Measurements from ENCODE around the gene ATXN1.

The ATXN1 gene

DNA sequence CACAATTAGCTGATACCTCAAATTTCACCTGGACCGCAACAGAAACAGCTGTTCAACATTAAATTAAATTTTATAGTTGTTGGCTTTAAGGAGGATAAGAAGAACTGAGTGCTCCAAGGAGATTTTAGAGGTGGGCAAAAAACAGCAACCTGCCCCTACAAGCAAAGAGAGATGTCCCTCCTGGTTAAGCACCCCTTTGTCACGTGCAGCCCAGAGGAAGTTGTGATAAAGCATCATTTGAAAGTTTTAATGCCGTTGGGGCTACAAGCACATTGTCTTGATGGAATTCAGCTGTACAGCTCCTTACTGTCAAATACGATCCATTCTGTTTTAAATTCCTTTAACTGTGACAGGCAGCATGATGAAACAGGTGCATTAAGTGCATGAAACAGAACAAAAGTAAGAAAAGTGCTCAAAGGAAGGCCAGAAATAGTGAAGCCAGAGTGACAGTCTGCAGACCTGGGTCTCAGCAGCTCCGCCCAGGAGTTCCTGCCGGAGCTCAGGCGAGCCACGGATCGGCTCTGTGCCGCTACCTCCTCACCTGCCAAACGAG is 327.8 kb downstream of the ATXN1 start:
- no peaks in the 10 kb centered on the region for H3K36me3 ChIP-seq (ENCODE audit: insufficient read depth, low read length)

DNA sequence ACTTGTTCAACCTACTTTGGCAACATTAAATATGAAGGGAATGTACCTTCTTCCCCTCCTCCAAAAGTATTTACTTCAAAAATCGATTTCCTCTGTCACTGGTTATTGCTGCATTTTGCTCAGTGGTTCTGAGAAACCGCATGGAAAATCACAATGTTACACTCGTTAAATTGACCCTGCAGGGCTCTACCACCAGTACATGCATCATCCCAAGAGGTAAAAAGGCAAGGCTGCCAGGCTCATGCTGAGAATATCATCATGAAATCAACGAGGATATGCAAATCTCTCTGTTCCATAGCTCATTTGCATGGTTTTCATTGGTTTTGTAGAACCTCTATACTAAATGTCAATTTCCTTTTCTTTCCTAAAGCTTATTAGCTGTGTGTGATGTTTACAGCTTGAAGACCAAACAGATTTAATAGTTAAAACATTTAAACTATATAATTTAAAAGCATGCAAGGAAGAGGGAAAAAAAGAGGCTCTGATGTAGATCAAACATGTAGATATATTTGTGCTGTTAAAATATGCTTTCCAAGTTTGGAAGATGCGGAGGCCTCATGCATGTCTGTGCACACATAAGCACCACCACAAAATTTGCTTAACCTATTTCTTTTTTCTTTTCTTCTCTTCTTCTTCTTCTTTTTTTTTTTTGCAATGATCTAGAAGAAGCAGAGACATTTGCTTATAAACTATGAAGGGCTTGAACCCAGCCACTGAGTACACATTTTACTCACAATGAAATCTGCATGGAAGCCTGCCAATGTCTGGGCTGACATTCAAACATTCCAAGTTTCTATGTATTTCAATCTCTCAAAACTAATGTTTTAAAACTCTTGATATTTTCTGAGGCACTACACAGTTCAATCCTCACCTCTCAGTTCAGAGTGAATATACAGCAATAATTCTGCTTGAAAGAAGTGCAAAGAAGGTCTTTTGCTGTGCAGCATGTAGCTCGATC is 328.9 kb downstream of the ATXN1 start:
- H3K36me3 ChIP-seq (ENCODE audit: insufficient read depth, low read length), result no peaks in the 10 kb centered on the region
- no peak overlapping the region for H3K9ac ChIP-seq (ENCODE audit: low read depth, low read length, poor library complexity, severe bottlenecking)

More for the DNA sequence above, 327.8 kb downstream of the ATXN1 start:
- no peak overlapping the region for H3K9ac ChIP-seq (ENCODE audit: low read depth, low read length, poor library complexity, severe bottlenecking)
- no peak overlapping the region for H3K4me3 ChIP-seq (ENCODE audit: low read length, poor library complexity, severe bottlenecking)
- no peaks in the 10 kb centered on the region for H3K9me2 ChIP-seq (replicated peaks; ENCODE audit: low read depth, low read length)
- no peak overlapping the region for H2AFZ ChIP-seq (ENCODE audit: low read length)
- peaks cover 14% of the 10 kb centered on the region for H3K4me1 ChIP-seq (ENCODE audit: insufficient read depth, low read length, poor library complexity, severe bottlenecking)
- TF ChIP-seq EZH2phosphoT487 (IDR thresholded peaks at IDR 0.05; ENCODE audit: borderline replicate concordance), result no peak
- TF ChIP-seq CTCF (conservative IDR thresholded peaks at IDR 0.05; ENCODE audit: low read length), result no peak
- H3K27me3 ChIP-seq (ENCODE audit: insufficient read depth, low read length, poor library complexity, severe bottlenecking), result no peaks in the 10 kb centered on the region
- no peak overlapping the region for H3K4me2 ChIP-seq (ENCODE audit: low read depth, low read length, poor library complexity, severe bottlenecking)
- no peaks in the 10 kb centered on the region for H3K9me3 ChIP-seq (ENCODE audit: insufficient read depth, low read depth, low read length)
- no peaks in the 10 kb centered on the region for H4K20me1 ChIP-seq (ENCODE audit: insufficient read depth, low read length, poor library complexity, severe bottlenecking)
- no peaks in the 10 kb centered on the region for H3K79me2 ChIP-seq (ENCODE audit: insufficient read depth, low read length)
- H3F3A ChIP-seq (ENCODE audit: low read depth), result no peaks in the 10 kb centered on the region

GRCh38 chr6:16431106-16431505 is 330.2 kb downstream of the ATXN1 start:
- no peaks in the 10 kb centered on the region for H3K27me3 ChIP-seq (ENCODE audit: insufficient read depth, low read length, poor library complexity, severe bottlenecking)
- H3K4me3 ChIP-seq (ENCODE audit: low read length, poor library complexity, severe bottlenecking), result no peak overlapping the region
- H3K4me2 ChIP-seq (ENCODE audit: low read depth, low read length, poor library complexity, severe bottlenecking), result no peak overlapping the region

More for the DNA sequence above, 328.9 kb downstream of the ATXN1 start:
- no peaks in the 10 kb centered on the region for H3K27me3 ChIP-seq (ENCODE audit: insufficient read depth, low read length, poor library complexity, severe bottlenecking)
- no peaks in the 10 kb centered on the region for H3K9me3 ChIP-seq (ENCODE audit: insufficient read depth, low read depth, low read length)
- H2AFZ ChIP-seq (ENCODE audit: low read length), result no peak overlapping the region
- no peaks in the 10 kb centered on the region for H3F3A ChIP-seq (ENCODE audit: low read depth)
- no peak overlapping the region for H3K4me2 ChIP-seq (ENCODE audit: low read depth, low read length, poor library complexity, severe bottlenecking)
- TF ChIP-seq EZH2phosphoT487 (IDR thresholded peaks at IDR 0.05; ENCODE audit: borderline replicate concordance) (no peak), CTCF (conservative IDR thresholded peaks at IDR 0.05; ENCODE audit: low read length) (no peak)
- H3K79me2 ChIP-seq (ENCODE audit: insufficient read depth, low read length), result no peaks in the 10 kb centered on the region
- H3K4me3 ChIP-seq (ENCODE audit: low read length, poor library complexity, severe bottlenecking), result no peak overlapping the region
- H3K9me2 ChIP-seq (replicated peaks; ENCODE audit: low read depth, low read length), result no peaks in the 10 kb centered on the region
- no peaks in the 10 kb centered on the region for H4K20me1 ChIP-seq (ENCODE audit: insufficient read depth, low read length, poor library complexity, severe bottlenecking)
- peaks cover 12% of the 10 kb centered on the region for H3K4me1 ChIP-seq (ENCODE audit: insufficient read depth, low read length, poor library complexity, severe bottlenecking)

More at GRCh38 chr6:16431106-16431505, 330.2 kb downstream of the ATXN1 start:
- no peaks in the 10 kb centered on the region for H3K79me2 ChIP-seq (ENCODE audit: insufficient read depth, low read length)
- H3K36me3 ChIP-seq (ENCODE audit: insufficient read depth, low read length), result no peaks in the 10 kb centered on the region
- no peak overlapping the region for H3K9ac ChIP-seq (ENCODE audit: low read depth, low read length, poor library complexity, severe bottlenecking)
- H3F3A ChIP-seq (ENCODE audit: low read depth), result no peaks in the 10 kb centered on the region
- H3K9me2 ChIP-seq (replicated peaks; ENCODE audit: low read depth, low read length), result no peaks in the 10 kb centered on the region
- H3K4me1 ChIP-seq (ENCODE audit: insufficient read depth, low read length, poor library complexity, severe bottlenecking), result no peaks in the 10 kb centered on the region
- no peak overlapping the region for H2AFZ ChIP-seq (ENCODE audit: low read length)
- TF ChIP-seq CTCF (conservative IDR thresholded peaks at IDR 0.05; ENCODE audit: low read length) (no peak), EZH2phosphoT487 (IDR thresholded peaks at IDR 0.05; ENCODE audit: borderline replicate concordance) (no peak)
- H4K20me1 ChIP-seq (ENCODE audit: insufficient read depth, low read length, poor library complexity, severe bottlenecking), result no peaks in the 10 kb centered on the region
- no peaks in the 10 kb centered on the region for H3K9me3 ChIP-seq (ENCODE audit: insufficient read depth, low read depth, low read length)

Measured in Loucy (cell line).